Amniotic epithelial cell (primary cell): Measurements from ENCODE around the gene HOXC11.

Experiments
- DNase-seq: peaks from one replicate; pipeline ENCODE4 v3.0.0-alpha.2; 2010; ENCODE audit warnings: low read depth

The HOXC11 gene

DNA sequence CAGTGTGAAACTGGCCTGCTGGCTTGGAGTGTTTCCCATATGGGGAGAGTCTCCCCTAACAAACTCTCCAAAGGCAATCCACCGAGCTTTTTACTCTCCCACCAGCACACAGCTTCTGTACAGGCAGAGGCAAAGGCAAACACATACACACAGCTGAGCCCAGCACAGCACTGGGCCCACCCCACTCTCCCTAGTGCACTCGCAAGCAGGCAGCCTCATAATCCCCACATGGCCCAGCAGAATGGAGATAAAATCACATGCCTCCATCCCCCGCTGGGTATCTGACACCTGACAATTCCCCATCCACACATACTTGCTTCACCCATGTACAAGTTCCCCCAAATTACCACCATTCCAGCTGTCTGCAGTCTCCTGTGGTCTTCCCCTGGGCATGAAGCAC lies 14.8 kb upstream of the HOXC11 start:
- no peak for DNase-seq

DNA sequence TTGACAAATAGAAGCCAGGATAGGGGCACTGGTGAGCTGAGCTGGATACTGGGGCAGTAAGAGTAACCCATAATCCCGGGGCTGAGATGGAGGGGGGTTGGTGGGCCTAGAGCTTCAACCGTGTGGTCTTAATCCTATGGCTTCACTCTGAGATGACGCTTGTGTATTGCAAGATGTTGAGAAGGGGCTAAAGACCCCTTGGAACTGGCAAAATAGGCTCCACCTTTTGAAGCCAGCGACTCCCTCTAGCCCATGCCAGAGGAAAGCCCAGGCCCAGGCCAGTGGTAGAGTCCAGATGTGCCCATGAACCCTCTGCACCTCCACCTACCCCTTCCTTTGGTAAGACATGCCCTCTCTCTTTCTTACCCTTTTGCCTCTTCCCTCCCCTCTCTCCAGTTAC lies 13.6 kb upstream of the HOXC11 start:
- no peak for DNase-seq

DNA sequence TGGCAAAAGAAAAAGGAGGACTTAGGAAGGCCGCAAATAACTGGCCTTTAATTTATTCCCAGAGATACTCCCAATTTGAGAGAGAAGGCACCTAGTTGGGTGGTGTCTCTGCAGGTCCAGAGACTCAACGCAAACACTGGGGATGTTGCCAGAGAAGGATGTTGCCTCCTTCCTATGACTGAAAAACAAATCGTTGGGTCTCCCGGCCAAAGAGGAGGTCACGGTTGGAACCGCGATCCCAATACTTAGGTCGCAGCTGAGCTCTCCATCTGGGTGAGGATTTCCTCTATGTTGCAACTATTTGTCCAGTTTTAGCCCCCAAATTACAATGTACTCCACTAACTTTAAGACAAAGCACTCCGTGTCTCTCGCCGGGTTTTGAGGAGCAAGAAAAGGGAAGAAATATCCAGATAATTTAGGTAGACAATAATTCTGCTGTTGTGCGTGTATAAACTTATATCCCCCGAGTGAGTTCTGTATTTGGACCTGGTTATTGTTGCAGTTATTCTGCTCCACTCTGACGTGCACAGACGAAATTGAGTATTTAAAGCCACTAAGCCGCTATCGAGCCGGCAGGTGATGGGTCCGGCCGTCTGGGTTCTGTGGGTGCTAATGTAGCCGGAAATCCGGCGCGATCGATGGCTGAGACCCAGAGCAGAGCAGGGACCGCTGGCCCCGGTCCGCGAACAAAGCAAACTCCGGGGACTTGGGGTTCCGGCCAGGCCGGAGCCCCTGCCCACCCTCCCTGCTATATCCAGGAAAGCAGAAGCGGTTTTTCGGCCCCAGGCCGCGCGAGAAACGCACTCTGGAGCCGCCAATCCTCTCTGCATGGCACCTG lies 12.5 kb upstream of the HOXC11 start:
- DNase-seq, result no peak

DNA sequence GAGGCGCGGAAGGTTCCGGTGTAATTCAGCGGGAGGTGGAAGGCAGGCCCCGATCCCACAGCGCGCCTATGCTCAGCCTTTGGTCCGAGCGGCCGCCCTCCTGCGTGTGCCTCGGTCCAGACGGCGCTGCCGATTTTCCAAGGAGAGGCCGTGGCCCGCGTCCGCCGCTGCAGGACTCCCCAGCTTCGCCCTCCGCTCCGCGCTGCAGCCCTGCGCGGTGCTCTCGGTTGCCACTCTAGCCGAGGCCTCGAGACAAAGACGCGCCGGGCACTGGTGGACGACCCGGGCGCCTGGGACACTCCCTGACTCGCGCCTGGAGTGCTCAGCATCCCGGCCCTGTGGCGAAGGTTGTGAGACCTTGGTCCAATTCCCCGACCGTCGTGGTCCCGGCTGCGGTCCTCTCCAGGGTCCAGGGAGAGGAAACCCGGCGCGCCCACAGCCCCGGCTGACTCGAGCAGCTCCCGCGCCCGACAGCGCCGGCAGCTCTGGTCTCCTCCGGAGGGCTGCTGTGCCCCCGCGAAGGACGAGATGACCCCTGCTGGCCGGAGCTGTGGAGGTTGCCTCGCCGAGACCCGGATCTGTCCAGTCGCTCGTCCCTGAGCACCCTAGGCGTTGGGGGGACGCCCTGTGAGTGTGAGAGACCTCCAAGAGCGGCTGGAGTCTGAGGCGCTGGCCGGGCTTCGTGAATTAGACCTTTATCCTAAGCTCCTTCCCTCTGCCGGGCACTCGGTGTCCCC lies 11.7 kb upstream of the HOXC11 start:
- no peak for DNase-seq

DNA sequence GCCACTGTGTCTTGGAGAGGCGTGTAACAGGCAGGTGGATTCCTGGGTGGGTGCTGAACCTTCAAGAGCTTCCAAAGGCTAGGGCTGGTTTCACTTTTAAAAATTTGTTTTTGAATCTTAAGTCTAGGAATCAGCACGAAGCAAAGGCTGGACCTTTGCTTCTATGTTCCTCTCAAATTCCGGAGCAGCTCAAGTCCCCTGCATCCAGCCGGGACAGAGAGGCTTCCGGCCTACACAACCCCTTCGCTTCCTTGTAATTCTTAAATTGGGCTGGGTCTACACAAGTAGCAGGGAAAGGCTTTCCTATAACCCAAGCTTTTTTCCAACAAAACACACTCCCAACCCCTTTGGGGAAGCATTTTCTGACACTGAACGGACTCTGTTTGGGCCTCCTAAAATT lies 9.9 kb upstream of the HOXC11 start:
- DNase-seq, result no peak

DNA sequence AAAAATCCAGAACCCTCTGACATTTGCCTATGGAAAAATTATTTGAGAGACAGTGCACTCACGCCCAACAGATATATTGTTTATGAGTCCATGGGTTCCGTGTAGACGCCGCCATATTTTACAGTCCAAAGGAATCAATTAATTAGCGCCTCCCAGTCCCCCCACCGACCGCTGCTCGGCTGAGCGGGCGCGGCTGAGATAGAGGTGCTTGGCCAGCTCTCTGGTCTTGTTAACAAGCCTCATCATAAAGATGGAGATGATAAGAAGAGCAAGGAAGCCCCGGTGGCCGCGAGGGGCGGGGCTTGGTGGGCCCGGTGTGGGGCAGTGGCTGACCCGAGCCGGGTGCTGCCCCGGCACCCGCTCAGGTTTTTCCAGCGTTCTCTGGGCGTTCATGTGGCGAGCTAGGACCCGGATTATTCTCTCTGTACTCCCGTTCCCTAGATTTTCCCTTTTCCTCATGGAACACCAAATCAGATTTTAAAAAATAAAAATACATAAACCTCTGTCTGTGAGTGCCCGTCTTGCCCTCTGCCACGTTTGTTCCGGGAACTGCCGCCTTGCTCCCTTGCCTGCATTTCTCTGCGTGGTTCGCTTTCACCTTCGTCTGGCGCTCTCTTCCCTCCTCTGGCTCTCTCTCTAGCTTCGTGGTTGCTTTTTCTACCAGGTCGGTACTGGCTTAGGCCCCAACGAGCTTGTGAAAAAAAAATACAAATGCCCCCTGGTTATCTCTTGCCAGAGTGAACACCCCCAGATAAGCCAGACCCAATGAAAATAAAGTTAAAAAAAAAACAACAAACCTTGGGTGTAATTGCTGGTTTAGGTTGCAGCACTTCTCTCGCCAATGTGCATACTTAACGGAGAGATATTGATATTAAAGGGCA lies 9.3 kb upstream of the HOXC11 start:
- DNase-seq, result no peak

DNA sequence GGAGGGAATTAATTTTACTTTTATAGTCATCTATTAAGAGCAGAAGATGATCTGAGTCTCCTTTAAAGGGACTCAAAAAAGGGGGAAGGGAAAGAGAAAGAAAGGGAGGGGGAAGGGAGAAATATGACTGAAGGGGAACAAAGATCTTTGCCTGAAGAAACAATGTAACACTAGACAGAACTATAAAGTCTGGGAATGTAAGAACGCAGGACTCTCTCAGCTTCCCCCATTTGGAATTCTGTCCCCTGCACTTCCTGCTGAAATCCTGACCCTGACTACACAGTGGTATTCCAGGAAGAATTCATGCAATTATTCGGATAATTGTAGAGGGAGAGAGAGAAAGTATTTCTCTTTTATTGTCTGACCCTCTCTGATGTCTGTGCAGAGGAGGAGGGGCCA lies 8.6 kb upstream of the HOXC11 start:
- DNase-seq, result no peak

DNA sequence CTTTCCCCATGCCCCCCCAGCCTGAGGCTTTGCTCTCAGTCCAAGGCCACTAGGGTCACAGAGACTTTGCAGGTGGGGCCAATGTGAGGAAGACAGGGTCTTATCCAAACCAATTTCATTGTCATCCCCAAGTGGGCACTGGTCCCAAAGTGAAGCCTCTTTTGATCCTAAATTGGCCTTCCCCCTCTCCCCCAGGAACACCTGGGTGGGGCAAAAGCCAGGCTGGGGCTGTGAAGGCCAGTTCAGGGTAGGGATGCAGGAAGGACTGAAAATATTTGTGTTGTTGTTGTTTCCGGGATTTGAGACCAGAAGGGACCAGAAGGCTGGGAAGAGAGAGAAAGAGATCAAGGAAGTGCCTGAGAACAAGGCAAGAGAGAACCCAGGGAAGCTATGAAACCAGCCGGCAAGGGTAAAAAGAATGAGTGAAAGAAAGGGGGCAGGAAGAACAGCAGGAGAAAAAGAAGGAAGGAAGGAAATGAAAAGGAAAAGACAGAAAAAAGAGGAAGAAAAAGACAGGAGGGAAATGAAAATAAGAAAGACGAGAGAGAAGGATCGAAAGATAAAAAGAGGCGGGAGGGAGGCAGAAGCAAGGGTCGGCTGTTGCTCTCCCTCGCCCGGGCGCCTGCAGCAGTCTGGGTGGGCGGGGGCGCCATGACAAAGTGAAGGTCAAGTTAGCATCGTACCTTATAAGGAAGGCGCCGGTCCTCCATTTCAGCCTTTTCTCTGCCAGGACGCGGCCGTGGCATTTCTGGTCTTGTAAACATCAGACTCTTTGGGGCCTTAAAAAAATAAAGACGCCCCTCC lies 7.4 kb upstream of the HOXC11 start:
- DNase-seq, result no peak

DNA sequence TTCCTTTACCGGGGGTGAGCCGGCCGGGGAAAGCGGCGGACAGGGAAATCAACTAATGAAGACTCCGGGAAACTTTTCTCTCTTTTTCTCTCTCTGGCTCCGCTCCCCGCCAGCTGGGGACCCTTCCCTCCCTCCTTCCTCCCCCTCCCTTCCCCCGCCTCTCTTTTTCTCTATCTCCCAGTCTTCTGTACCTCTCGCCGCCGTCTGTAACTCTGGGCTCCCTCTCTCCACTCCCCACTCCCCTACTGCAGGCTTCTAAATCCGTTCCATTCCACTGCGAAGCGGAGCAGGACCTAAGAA lies 6.9 kb upstream of the HOXC11 start:
- DNase-seq, result no peak

DNA sequence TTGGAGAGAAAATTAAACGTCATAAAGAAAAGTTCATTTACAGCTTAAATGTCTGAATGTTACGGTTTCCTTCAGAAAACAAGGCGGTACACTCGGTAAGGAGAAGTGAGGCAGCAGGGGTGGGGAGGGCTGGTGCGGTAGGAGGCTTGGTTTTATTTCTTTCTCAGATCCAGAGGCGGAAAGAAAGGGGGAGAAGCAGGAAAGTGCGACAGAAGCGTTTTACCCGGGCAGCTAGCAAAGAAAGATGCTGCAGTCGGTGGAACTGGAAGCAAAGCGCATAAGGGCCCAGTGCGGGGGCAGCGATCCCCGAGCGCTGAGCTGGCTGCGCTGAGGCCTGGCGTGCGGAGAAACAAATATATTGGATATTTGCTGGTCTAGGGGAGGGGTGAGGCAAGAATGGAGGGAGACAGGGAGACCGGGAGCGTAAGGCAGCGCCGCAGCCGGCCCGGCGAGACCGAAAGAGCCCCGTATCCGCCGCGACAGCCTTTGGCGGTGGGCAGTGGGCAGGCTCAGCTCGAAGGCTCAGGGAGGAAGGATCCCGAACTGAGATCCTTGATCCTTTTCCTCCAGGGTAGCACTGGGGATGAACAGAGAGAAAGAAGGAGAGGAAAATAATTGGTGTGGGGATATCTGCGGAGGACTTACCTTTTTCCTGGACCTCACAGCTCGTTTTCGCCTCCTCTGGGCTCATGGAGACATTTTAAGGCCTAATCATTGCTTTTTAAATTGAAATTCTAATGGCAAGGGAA lies 6.4 kb upstream of the HOXC11 start:
- no peak for DNase-seq

DNA sequence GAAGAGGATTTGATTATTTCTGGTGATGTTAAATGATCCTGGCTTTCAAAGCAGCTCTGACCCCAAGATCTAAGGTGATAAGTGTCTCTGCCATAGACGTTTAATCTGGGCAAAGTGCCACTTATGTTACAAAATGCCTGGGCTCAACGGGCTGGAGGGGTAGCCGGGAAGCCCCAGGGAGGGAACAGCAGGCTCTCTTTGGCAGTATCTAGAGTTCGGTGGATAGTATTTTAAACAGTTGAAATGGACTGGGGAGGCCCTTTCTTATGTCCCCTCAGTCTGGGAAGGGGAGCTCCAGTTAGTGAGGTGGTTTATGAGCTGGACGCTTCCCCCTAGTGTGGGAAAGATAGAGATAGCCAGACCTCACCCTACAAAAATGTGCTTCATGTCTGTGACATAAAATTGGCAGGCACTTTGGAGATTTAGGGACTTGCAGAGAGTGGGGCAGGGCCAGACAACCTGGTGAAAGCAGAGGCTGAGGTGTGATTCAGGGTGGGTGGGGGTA lies 5.5 kb upstream of the HOXC11 start:
- DNase-seq, result no peak

DNA sequence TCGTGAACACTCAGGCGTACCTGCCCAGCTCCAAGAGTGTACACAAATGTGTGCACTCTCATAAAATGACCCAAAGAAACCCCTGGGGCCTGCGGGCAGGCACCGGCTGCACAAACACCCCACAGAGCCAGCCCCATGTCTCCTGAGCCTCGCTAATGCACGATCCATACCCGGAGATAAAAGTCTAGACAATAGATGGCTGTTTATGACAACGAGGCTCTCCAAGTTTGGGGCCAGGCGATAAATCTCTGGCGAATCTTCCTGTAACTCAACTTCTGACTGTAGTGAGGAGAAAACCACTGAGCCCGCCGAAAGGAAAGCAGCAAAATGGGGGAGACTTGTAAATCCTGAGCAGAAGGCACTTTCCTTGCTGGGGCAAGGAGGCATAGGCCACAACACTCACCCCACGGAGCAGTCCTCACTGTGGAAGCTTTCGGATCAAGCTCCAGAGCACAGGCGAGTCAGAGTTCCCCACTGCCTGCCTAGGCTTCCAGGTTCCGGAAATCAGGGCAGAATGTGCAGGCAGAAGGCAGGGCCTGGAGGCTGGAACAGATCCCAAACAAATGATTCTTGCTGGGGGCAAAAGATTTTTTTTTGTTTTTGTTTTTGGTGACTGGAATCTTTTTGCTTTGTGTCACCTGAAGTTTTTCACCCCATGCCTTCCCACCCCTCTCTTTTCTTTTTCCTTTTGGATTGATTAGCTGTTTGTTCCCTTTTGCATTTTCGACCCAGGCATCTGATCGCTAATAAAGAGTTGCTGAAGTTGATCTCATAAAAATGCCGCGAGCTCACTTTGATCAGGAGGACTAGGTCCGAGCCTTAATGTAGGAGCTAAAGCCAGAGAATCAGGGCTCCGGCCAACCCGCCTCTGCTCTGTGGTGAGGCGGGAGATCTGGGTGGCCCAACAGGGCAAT lies 4.5 kb upstream of the HOXC11 start:
- no peak for DNase-seq

DNA sequence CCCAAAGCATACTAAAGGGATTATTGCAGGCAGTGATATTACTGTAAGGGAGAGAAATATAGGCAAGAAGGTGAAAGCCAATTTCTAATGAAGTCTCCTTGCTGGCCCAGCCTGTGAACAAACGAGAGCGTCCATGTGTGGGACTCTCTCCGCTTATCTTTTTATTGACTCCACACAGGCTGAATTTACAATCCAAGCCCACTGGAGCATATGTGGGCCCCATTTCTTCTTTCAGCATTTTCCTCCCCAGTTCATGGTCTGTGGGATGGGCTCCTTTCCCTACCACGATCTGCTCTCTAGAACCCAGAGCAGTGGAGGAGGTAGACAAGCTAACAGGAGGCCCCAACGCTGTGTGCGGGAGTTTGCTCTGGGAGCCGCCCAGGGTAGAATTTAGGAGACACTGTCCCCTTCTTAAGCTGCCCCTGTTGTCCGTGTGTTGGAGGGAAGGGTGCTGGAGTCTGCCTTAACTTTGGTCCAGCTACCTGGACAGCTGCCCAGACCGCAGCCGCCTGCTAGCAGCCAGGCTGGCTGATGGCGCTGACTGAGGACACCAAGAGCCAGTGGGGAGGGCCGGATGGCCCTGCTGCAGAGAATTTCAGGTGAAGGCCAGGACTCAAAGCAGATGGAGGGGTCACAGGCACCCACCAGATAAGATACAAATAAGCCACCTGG lies 3.2 kb upstream of the HOXC11 start:
- no peak for DNase-seq

DNA sequence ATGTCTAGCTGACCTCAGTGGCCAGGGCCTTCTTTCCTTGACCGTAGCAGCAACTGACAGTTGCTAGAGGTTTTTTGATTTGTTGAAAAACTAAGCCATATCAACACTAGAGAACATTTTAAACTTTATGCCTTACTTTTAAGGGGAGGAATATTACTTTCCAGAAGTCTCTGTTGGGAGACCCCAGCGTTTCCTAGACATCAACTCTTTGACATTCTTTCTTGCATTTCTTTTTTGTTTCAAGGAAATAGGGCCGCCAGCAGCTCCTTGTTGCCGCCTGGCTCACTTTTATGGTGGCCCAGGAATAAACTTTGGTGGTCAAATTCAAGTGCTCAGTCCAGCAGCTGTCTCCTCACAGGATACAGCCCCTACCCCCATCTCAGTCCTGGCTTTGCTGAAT lies 2.5 kb upstream of the HOXC11 start:
- DNase-seq, result no peak

DNA sequence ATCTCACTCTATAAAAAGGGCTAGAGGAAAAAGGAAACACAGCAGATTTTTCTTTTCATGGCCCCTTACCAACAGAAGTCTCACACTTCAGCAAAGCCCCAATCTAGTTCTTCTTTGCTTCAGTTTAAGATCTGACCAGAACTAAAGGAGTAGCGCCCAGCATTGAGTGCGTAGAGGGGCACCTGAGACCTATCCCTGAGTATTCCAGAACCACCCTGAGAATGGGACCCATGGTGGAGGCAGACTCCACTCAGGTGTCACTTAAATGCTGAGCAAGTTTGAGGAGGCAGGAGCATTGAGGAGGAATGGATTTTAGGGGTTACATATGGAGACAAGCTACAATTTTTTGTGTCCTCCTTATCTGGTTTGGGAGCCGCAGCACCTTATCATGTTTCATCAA lies 1.8 kb upstream of the HOXC11 start:
- DNase-seq, result no peak

DNA sequence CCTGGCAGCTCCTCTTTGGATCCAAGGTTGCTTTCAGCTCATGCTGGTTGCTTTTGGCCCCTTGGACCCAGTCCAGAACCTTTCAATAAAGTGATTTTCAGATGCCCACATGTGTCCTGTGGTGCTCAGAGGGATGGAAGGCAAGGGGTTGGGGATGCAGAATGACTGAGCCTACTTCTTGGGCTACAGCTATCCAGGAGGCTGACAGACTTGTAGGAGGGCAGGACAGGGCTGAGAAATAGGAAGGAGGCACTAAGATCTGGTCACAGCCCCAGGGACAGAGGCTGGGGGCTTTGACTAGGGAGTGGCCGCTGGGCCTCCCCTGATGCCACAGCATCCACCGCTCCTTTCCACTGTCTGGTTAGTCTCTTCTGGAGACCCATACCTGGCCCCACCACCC lies 1.2 kb upstream of the HOXC11 start:
- DNase-seq, result no peak

DNA sequence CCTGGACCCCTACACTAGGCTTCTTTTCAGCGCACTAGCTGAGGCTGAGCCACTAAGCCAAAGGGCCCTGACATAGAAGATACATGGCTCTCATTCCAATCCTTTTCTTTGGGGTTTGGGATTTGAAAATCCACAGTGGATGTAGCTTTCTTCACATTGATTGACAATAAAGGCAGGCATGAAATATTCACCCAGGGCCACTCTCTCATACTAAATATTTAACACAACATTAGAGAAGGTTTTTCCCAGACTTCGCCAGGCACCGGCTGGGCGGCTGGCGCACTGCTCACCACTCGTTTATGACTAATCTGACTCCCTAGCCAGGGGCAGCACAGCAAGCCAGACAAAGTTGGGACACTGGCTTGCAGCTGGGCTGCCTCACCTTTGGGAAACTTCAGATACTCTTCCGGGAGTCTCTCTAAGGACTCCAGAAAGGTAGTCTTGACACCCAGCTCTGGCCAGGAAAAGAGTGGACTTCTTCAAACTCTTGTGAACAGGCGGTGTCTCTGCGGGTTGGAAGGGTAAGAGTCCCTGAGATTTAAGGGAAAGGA lies 699 bp upstream of the HOXC11 start:
- peak; percentile 18 for DNase-seq

DNA sequence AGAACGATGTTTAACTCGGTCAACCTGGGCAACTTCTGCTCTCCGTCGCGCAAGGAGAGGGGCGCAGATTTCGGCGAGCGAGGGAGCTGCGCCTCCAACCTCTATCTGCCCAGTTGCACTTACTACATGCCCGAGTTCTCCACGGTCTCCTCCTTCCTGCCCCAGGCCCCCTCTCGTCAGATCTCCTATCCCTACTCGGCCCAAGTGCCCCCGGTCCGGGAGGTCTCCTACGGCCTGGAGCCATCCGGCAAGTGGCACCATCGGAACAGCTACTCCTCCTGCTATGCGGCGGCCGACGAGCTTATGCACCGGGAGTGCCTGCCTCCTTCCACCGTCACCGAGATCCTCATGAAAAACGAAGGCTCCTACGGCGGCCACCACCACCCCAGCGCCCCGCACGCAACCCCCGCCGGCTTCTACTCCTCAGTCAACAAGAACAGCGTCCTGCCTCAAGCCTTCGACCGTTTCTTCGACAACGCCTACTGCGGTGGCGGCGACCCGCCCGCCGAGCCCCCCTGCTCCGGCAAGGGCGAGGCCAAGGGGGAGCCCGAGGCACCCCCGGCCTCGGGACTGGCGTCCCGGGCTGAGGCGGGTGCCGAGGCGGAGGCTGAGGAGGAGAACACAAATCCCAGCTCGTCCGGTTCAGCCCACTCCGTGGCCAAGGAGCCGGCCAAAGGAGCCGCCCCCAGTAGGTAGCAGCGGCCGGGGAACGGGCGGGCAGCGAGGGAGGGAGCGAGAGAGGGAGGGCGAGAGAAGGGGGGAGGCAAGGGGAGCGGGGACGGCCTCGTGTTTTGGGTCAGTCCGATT lies 513 bp downstream of the HOXC11 start:
- no peak for DNase-seq
